ENCODE results near the gene GPRASP3. TPM values are rescaled to one million over a fixed set of nuclear protein-coding genes. Genes with fewer than 3 reads are reported as not detected.

Gene GPRASP3
- total RNA-seq, 4 donors from 2014 or later, result 1.5 to 4.0 TPM; not detected in 2

DNA sequence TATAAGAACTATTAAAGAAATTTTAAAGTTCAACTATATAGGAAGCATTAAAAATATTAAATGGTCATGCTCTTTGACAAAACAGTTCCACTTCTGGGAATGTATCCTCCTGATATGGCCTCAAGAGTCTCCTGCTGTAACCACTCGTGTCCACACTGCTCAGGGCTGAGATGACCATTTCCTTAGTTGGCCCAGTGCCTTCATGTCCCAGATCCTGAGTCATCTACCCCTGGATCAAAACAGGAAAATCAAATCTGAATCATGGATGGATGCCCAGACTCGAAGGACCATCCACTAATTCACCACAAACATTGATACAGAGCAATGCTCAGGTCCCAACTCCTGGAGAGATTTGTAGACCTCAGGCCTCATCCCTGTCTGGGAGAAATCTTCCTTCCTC is 44.7 kb downstream of the GPRASP3 start:
- no peak for TF ChIP-seq POLR2A (IDR thresholded peaks at IDR 0.05)
- TF ChIP-seq POLR2AphosphoS5 (IDR thresholded peaks at IDR 0.05), result no peak
- no peak for TF ChIP-seq EP300 (IDR thresholded peaks at IDR 0.05; ENCODE audit: low read depth)
- TF ChIP-seq, protein P1, sequence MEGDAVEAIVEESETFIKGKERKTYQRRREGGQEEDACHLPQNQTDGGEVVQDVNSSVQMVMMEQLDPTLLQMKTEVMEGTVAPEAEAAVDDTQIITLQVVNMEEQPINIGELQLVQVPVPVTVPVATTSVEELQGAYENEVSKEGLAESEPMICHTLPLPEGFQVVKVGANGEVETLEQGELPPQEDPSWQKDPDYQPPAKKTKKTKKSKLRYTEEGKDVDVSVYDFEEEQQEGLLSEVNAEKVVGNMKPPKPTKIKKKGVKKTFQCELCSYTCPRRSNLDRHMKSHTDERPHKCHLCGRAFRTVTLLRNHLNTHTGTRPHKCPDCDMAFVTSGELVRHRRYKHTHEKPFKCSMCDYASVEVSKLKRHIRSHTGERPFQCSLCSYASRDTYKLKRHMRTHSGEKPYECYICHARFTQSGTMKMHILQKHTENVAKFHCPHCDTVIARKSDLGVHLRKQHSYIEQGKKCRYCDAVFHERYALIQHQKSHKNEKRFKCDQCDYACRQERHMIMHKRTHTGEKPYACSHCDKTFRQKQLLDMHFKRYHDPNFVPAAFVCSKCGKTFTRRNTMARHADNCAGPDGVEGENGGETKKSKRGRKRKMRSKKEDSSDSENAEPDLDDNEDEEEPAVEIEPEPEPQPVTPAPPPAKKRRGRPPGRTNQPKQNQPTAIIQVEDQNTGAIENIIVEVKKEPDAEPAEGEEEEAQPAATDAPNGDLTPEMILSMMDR (IDR thresholded peaks at IDR 0.05), result no peak
- Histone ChIP-seq H3K9me3 (no peaks in the 10 kb centered on the region), H3K4me1 (peaks cover 0 to 9% (median 0%) of the 10 kb centered on the region in 4 donors), H3K36me3 (no peaks in the 10 kb centered on the region), H3K27me3 (no peaks in the 10 kb centered on the region), H3K27ac (peak overlapping the region in 3 of 4 donors; percentile 43 to 60 (median 52)), H3K4me3 (no peak overlapping the region)
- in situ Hi-C loops (cut with MboI; ENCODE audit: low pct_ligation_motif_present in 1 of 4, low pct_unique_long_range_greater_than_20kb in 1 of 4, low sequenced_read_pairs in 3 of 4), result no loop called here
- intact Hi-C loops (cut with DNase I; ENCODE audit: low total_unique reads), result no loop called here
- WGBS, 2 donors (ENCODE audit: low coverage in 1 of 2), result 33% methylated on average over 2 of the region's 2 CpGs; no CpG with 5 or more reads in 1 of the 2 donors
- no peak for DNase-seq

DNA sequence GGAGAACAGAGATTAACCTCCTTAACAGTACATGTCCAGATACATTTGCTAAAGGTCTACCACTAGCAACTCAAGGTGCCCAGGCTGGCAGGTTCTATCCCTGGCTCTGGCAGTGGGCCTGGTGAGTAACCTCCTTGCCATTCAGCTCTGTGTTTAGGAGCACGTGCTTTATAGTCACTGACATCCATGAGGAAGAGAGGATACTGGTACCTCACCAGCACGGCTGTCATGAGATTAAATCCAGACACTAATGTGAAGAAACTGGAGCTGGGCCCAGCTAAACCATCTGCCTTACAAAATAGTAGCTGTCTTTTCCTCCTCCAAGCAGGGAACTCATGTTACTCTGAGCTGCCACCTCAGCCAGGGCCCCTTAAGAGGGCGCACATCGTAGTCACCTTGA is 45.3 kb downstream of the GPRASP3 start:
- H3K36me3 ChIP-seq, result no peaks in the 10 kb centered on the region
- no peaks in the 10 kb centered on the region for H3K27me3 ChIP-seq
- no peak overlapping the region for H3K4me3 ChIP-seq
- peak overlapping the region in 3 of 4 donors; percentile 43 to 60 (median 52) for H3K27ac ChIP-seq
- no peaks in the 10 kb centered on the region for H3K9me3 ChIP-seq
- H3K4me1 ChIP-seq, result peaks cover 0 to 10% (median 0%) of the 10 kb centered on the region in 4 donors
- 55% methylated on average over 4 of the region's 4 CpGs; no CpG with 5 or more reads in 1 of the 2 donors for WGBS, 2 donors (ENCODE audit: low coverage in 1 of 2)
- intact Hi-C loops (cut with DNase I; ENCODE audit: low total_unique reads), result no loop called here
- TF ChIP-seq, protein P1 (IDR thresholded peaks at IDR 0.05), result no peak
- TF ChIP-seq POLR2A (IDR thresholded peaks at IDR 0.05) (no peak), POLR2AphosphoS5 (IDR thresholded peaks at IDR 0.05) (peak; percentile 17 to 43 (median 37)), EP300 (IDR thresholded peaks at IDR 0.05; ENCODE audit: low read depth) (no peak)
- in situ Hi-C loops (cut with MboI; ENCODE audit: low pct_ligation_motif_present in 1 of 4, low pct_unique_long_range_greater_than_20kb in 1 of 4, low sequenced_read_pairs in 3 of 4), result no loop called here
- DNase-seq, result peak; percentile 24

DNA sequence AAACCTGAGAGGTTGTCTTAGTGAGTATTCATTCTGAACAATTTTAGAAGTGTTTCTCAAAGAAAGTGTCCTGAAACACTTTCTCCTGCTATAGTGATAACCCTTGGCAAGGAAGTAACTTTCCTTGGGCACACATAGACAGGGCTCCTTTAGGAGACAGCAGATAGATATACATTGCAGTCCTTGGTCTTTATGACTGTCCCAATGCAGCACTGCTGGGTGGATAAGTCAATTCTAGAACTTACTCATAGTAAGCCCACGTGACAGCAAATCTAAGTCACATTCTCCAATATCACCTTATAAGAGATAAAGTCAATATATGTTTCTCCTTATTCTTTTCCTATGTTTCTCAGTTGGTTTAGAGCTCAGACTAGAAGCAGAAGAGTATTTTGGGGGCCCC is 46.7 kb downstream of the GPRASP3 start:
- no peaks in the 10 kb centered on the region for H3K27me3 ChIP-seq
- no peak for DNase-seq
- H3K36me3 ChIP-seq, result no peaks in the 10 kb centered on the region
- intact Hi-C loops (cut with DNase I; ENCODE audit: low total_unique reads) (no loop called here), in situ Hi-C loops (cut with MboI; ENCODE audit: low pct_ligation_motif_present in 1 of 4, low pct_unique_long_range_greater_than_20kb in 1 of 4, low sequenced_read_pairs in 3 of 4) (no loop called here)
- no peak for TF ChIP-seq POLR2A (IDR thresholded peaks at IDR 0.05)
- TF ChIP-seq EP300 (IDR thresholded peaks at IDR 0.05; ENCODE audit: low read depth), result no peak
- TF ChIP-seq POLR2AphosphoS5 (IDR thresholded peaks at IDR 0.05), result no peak
- TF ChIP-seq, protein P1 (IDR thresholded peaks at IDR 0.05), result no peak
- H3K27ac ChIP-seq, result no peak overlapping the region
- peaks cover 0 to 10% (median 0%) of the 10 kb centered on the region in 4 donors for H3K4me1 ChIP-seq
- WGBS, 2 donors (ENCODE audit: low coverage in 1 of 2), result 60 to 80% methylated on average over 1 of the region's 1 CpG
- no peak overlapping the region for H3K4me3 ChIP-seq
- H3K9me3 ChIP-seq, result no peaks in the 10 kb centered on the region

GRCh38 chrX:102768987-102769761 is 48.6 kb downstream of the GPRASP3 start:
- peaks cover 0 to 10% (median 0%) of the 10 kb centered on the region in 4 donors for H3K4me1 ChIP-seq
- peak overlapping the region; percentile 30 to 82 (median 58) for H3K27ac ChIP-seq
- intact Hi-C loops (cut with DNase I; ENCODE audit: low total_unique reads), result no loop called here
- WGBS, 2 donors (ENCODE audit: low coverage in 1 of 2), result 33% methylated on average over 22 of the region's 22 CpGs; no CpG with 5 or more reads in 1 of the 2 donors
- H3K9me3 ChIP-seq, result no peaks in the 10 kb centered on the region
- H3K27me3 ChIP-seq, result no peaks in the 10 kb centered on the region
- H3K36me3 ChIP-seq, result no peaks in the 10 kb centered on the region
- TF ChIP-seq, protein P1 (IDR thresholded peaks at IDR 0.05), result no peak
- TF ChIP-seq POLR2A (IDR thresholded peaks at IDR 0.05), result peak; percentile 44
- TF ChIP-seq POLR2AphosphoS5 (IDR thresholded peaks at IDR 0.05), result peak; percentile 25 to 53 (median 51)
- no peak for TF ChIP-seq EP300 (IDR thresholded peaks at IDR 0.05; ENCODE audit: low read depth)
- in situ Hi-C loops (cut with MboI; ENCODE audit: low pct_ligation_motif_present in 1 of 4, low pct_unique_long_range_greater_than_20kb in 1 of 4, low sequenced_read_pairs in 3 of 4), result no loop called here
- H3K4me3 ChIP-seq, result peak overlapping the region; percentile 17 to 58 (median 48)
- DNase-seq, result peak; percentile 86

Measured in transverse colon (tissue), 4 donors.